ENCODE data around the gene STX7.
A peak's percentile ranks its signal among the peaks of the same experiment; 100 is the strongest.

STX7 gene

DNA sequence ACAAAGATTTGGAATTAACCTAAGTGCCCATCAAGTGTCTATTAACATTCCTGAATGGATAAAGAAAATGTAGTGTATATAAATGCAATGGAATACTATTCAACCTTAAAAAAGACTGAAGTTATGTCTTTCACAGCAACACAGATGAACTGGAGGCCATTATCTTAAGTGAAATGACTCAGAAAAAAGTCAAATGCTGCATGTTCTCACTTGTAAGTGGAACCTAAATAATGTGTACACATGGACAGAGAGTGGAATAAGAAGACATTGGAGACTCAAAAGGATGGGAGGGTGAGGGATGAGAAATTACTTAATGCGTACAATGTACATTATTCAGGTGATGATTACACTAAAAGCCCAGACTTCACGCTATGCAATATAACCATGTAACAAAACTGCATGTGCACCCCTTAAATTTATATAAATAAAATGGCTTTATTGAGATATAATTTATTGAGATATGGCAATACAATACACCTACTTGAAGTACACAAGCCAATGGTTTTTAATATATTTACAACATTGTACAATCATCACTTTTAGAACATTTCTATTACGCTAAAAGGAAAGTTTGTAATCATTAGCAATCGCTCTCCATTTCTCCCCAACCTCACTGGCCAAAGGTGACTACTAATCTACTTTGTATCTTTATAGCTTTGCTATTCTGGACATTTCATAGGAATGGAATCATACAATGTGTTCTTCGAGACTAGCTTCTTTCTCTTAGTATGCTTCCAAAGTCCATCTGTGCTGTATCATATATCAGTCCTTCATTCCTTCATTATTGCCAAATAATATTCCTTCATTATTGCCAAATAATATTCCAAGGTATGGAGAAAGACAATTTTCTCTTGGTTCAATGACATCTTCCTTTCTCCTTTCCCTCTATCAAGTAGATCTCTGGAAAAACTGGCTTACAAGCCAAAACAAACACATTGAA is 5.8 kb downstream of the STX7 start:
- no peak for DNase-seq

GRCh38 chr6:132506461-132506860 is 6.5 kb downstream of the STX7 start:
- DNase-seq = no peak

GRCh38 chr6:132505158-132505557 is 7.8 kb downstream of the STX7 start:
- no peak for DNase-seq

GRCh38 chr6:132504757-132505156 is 8.2 kb downstream of the STX7 start:
- DNase-seq = no peak

GRCh38 chr6:132499757-132500156 is 13.2 kb downstream of the STX7 start:
- no peak for DNase-seq

GRCh38 chr6:132498638-132499037 is 14.3 kb downstream of the STX7 start:
- DNase-seq = no peak

GRCh38 chr6:132496519-132497180 is 16.3 kb downstream of the STX7 start:
- no peak for DNase-seq

- DNase-seq = no peak
Measured at GRCh38 chr6:132495604-132496079, 17.3 kb downstream of the STX7 start.

- DNase-seq = no peak
Measured at GRCh38 chr6:132494954-132495353, 18.0 kb downstream of the STX7 start.

DNA sequence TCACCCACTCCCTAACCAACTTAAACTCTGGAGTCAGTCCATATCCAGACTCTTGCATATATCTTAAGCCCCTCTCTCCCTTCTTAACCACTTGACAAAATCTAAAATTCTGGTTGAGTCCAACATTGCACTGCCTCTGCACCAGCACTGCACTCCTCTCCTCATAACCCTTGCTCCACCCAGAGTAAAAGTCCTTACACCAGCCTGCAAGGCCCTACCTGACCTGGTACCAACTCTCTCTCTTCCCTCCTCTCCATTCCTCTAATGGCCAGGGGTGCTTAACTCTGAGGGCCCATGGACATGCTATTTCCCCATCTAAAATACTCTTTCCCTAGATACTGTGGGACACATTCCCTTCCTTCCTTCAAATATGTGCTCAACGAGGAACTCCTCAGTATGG is 21.0 kb downstream of the STX7 start:
- no peak for DNase-seq

DNA sequence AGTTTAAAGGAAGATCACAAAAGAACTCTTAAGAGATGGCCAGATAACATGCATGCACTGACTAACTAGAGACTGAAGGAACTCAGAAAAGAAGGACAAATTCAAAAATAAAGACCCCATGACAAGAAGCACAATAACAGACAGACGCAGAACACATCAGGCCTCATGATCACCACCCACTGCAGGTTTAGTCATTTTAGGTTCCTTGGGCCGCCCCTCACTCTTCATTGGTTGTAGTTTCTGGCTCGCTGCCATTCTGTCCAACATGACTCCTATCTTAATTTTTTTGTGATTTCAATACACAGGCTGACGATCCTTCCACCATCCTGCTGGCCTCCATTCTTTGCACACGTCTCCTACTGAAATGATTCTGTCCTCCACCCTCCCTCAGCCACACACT is 21.6 kb downstream of the STX7 start:
- peak; percentile 56 for DNase-seq

GRCh38 chr6:132490478-132491204 is 22.3 kb downstream of the STX7 start:
- no peak for DNase-seq

- DNase-seq = no peak
Measured at GRCh38 chr6:132490024-132490423, 22.9 kb downstream of the STX7 start.

GRCh38 chr6:132489376-132489775 is 23.5 kb downstream of the STX7 start:
- no peak for DNase-seq

DNA sequence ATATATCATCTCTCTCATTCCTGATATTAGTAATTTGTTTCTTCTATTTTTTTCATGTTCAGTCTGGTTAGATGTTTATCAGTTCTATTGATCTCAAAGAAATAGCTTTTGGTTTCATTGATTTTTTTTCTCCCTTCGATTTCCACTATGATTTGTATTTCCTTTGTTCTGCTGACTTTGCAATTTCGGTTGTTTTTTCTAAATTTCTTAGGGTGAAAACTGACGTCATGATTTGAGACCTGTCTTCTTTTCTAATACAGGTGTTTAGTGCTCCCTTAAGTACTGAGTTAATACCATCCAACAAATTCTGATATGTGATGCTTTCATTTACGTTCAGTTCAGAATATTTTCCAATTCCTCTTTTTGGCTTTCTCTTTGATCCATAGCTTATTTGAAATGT is 25.2 kb downstream of the STX7 start:
- DNase-seq = no peak

DNA sequence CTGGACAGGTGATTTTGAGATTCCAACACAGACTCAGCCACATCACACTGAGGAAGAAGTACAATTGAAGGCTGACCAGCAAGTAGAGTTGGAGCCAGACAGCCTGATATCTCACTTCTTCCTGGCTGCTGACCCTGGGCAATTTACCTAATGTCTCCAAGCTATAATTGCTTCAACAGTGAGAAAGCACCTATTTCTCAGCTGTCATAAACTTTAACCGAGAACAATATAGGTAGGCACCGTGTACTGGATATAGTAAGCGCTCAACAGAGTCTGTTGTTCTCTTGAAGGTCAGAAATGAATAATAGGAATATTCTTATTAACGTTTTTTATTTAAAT is 28.3 kb downstream of the STX7 start:
- no peak for DNase-seq

DNA sequence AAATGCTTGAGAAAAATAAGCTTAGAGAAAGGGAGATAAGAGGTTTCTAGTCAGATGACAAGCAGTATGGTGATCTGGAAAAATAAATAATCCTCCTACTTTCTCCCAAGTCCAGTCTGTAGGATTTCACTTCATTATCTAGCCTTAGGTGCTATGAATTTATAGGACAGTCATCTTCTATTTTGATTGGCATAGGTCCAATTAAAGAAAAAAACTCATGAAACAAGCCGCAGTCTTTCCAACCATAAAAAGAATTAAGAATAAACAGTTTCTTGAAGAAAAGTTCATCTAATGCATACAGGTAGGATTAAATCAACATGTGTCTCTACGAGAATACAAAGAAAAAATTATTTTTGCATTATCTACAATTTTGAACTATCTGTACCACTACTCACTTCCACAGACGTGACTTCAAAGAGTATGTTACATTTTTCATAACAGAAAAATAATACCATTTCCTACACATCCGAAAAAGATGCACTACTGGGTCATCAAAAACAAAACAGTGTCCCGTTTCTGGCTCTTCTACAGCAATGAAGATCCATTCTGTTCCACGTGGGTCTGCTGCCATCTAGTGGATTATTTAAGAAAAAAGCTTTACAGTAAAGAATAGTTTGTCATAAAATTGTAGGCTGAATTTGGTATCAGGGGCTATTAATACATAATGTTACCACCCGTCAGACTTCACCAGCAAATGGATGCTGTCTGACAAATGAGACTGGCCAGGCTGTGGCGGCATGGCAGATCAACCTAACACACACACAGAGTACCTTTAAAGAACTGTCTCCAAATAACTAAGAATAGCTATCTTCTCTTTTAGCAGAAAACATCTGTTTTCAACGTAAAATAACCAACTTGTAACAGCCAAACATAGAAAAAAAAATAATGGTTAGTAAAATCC is 28.9 kb downstream of the STX7 start:
- DNase-seq = peak; percentile 72

GRCh38 chr6:132482581-132482980 is 30.3 kb downstream of the STX7 start:
- no peak for DNase-seq

DNA sequence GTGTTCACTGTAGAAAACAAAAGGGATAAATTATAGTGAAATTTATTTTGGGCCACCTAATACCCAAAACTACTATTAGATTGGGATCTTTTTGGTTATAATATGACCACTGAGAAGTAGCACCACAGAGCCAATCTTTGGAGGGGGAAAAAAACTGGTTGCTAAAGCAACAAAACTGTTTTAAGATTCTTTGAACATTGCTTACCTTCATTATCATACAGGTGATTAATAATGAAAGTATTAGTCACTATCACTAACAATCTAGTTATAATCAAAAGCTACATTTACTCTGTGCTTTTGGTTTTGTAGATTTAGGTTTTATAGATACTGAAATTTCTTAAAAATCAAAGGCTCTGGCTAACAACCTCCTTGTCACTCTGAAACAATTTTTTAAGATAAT is 31.7 kb downstream of the STX7 start:
- DNase-seq = no peak

DNA sequence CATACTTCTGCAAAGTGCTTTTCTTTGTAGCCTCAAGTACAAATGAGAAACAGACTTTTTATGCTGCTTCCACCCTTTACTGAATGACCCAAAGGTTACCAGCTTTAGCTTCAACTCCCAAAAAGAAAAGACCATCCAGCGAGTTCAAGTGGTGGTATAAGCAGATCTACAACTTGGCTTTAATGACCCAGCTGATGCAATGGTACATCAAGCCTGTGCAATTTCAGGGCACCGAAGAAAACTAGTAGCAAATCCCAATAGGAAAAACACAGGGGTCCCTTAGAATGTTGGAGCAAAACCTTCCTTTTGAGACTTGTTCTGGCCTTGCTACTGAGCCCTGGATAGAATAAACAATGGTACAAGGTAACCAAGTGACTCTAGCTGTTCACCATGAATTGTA is 33.8 kb downstream of the STX7 start:
- peak; percentile 47 for DNase-seq

DNA sequence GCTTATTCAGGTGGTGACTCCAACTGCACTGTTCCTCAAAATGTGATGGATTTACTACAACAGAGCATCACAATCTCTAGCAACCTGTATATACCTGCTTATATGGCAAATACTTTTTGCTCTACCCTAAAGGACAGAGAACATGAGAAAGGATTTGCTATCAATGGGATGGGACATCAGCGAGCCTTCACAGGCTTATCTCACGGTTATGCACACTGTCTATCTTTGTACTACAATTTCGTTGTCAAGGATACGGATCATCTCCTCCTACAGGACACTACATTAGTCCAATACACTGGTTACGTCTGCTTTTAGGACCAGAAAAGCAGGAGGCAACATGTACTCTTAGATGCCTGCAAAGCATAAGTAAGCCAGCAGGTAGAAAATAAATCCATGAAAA is 34.2 kb downstream of the STX7 start:
- no peak for DNase-seq

DNA sequence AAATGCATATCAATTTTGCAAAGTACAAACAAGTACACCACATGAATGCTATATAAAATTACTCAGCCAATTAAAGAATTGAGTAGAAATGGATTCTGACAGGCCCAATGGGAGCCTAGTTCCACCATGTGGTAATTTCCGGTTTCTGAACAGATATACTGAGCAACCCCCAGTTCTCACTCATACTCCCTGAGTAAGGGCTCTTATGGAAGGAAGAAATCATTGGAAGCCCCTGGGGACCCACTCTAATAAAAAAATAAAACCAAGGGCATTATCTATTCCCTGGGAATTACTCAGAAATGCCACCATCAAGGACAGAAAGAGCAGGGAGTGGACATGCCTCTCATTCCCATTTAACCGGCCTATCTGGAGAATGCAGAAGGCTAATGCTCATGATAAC is 34.6 kb downstream of the STX7 start:
- DNase-seq = no peak

DNA sequence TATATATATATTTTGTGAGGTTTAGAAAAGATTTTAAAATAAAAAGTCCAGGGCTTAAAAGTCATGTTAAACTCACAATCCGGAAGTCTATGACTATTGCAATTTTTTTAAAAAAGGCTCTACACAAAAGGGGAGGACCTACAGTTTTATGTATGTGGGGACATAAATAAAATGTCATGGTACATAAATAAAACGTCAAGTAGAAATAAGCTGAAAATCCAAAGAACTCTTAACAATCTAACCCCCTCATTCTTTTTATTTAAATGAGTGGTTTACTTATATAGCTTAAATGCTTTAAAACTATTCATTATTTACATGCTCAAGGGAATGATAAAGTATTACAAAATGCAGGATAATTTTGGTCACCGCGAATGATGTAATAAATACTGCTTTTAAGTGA is 36.2 kb downstream of the STX7 start:
- no peak for DNase-seq

Measured in fibroblast of upper back skin (primary cell).